Endometrium (tissue), 2 donors: ENCODE data around the gene TBC1D22B.
A peak's percentile ranks its signal among the peaks of the same experiment; 100 is the strongest.
"Not testable (repeated sequence)": the region's sequence is repeated elsewhere in the genome, so short reads cannot be mapped to it uniquely, and the experiment has no call there.

Experiments
- FAIRE-seq: peaks from 2 replicates; lab custom pipeline; 2012; peaks lifted over from hg19 to GRCh38; lab: Jason Lieb, UNC
- donor health status: control.
- donor health status: control.

The TBC1D22B gene

DNA sequence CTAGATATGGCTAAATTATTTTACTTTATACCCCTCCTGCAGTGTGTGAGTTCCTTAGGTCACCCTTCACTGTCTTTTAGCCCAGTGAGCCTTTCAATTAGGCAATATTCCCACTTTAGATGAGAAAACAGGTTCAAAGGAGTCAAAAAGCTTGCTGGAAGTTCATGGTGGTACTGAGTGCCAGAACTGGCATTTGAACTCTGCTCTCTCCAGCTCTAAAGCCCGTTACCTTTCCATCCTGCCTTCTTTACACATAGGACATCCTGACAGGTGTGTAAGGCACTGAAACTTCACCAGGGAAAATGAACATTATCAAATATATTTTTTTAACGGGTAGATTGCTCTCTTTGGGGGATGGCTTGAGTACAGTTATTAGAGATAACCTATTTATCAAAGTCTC is 11.5 kb downstream of the TBC1D22B start:
- FAIRE-seq = no peak

DNA sequence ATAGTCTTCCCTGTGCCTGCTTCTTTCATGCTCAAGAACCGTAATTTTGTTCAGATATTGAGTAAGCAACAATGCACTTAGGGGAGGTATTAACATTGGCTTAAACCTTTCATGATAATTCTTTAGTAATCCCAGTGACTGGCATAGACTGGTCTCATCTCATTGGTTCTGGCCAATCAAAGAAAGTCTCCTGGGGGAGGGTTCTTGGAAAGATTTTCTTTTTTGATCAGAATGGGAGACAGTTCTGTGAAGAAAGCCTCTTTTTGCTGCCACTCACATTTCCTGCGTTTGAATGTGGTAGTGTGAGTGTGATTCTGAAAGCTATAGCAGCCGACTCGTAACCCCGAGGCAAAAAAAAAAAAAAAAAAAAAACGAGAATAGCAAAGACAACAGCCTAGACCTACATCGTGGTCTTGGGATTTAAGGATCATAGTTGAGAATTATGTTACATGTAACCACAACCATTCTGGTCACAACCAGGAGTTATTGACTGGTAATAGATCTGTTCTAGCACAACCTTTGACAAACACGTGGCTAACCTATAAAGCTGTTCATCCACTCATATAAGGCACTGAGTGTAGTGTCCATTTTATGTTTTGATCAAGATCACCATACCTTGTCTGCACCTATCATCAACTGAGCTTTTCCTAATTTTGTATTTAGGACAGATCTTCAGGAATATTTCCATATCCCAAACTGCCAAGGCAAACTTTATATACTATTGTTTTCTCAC is 15.4 kb downstream of the TBC1D22B start:
- FAIRE-seq = no peak

DNA sequence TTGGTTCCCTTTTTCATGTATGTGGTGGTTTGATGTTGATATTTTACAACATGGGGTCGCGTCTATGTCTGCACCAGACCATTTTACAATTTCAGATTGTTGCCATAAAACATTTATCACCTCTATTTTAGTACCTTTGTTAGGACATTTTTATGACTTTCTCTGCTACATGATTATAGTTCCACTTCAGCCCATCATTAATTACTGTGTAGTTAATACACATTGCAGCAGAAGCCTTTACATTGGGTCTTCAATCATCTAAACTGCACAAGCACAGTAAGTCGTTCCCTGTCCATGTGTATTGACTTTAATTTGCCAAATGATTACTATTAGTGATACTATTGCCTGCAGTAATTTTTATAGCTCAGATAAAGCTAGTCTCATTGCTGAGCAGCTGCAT is 16.1 kb downstream of the TBC1D22B start:
- peak; percentile 60 for FAIRE-seq

DNA sequence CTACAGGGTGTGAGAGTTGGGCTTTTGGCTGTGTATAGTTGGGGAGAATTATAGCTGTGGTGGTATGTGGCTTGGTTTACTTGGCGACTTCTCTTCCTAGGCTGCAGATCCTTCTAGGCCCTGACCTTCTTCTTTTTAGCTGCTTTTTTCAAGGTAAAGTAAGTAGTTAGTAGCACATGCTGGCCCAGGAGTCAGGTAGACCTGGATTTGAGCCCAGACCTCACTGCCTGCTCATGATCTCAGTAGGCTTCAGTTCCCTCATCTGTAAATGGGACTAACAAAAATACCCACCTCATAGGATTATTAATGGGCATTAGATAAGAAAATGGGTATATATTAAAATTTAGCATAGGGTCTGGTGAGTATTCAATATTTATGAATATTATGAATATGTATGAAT is 17.8 kb downstream of the TBC1D22B start:
- FAIRE-seq = no peak

DNA sequence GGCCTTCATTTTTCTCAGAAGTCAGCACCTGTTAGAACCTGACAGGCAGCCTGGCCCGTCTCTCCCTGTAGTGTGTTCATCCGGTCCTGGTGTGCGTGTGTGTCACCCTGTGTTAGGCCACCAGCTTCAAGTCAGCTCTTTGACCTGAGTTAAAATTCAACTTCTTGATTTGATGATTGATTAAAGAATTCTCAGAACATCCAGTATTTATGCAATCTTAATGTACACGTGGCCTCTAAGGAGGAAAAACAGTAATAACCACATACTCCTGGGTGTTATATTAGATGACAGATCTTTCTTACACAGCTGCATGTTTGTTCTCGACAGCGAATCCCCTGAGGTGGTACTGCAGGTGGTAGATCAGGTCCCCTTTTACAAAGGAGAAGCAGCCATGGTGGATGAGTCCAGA is 19.4 kb downstream of the TBC1D22B start:
- no peak for FAIRE-seq

DNA sequence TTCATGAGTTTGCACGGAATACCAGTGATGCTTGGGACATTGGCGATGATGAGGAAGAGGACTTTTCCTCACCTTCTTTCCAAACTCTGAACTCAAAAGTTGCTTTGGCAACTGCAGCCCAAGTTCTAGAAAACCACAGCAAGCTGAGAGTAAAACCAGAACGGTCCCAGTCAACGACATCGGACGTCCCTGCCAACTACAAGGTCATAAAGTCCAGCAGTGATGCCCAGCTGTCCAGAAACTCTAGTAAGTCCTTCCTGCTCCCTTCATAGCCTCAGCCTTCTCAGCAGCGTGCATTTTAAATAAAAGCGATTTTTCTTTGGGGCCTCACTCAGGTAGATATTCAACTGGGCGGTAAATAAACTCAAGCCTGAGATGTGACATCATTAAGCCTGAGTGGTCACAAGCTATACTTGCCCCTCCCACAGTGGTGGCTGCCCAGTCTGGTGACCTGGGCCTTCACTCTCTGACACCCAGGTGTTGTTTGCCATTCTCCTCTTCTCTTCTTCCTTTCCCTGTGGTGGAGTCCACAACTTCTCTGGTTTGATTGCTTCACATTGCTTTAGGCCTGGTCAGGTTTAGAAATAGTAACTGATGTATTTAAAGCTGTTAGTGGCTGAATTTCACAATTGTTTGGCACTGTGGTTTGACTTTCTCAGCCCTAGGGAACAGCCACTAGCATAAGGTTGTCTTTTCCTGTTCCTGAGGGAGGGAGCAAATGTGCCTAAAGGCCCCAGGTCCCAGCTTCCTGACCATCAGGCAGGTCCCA is 22.0 kb downstream of the TBC1D22B start:
- FAIRE-seq = no peak

DNA sequence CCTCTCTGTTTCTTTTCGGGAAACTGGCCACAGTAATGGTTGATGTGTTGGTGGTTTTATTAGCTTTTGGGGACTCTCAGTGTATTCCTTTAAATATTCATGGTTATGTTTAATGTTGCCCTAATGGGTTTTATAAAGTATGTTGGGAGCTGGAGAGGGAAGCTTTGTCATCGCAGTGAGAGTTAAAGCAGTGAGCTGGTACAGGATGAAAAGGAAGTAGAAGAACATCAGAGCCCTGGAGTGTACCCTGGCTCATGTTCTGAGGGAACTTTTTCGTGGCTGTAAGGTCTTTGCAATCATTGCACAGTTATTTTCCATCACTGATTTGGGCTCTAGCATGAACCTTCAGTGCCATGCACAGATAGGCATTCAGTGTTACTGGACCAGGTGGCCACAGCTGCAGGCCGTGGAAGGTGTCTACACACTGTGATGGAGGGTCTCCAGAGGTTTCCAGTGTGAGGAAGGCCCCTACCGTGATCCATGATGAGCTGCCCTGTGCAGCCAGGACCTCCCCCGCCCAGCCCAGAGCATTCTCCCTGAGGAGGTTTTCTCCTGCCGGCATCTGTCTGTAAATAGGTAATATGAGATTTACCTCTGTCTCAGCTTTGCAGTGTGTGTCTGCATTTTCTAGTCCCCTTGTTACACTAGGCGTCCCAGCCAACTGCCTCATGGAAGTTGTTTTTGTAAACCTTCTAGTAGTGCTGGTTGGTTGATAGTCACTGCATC is 22.8 kb downstream of the TBC1D22B start:
- FAIRE-seq = no peak

DNA sequence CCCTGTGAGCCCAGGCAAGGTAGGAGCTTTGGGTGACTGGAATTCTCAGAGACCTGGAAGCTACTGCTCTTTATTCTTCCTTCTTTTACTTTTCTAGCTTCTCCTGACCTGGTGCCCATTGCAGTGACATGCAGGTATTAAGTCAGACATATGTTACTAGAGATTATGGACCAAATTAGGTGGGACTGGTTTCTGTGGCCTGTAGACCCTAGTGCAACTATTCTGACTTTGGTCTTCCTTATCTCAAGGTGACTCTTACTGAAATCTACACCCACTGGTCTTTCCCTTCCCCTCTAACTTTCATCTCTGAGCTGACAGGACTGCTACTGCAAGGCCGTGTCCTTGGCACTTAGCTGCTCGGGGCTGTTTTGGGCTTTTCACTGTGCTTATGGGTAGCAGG is 24.8 kb downstream of the TBC1D22B start:
- FAIRE-seq = no peak

DNA sequence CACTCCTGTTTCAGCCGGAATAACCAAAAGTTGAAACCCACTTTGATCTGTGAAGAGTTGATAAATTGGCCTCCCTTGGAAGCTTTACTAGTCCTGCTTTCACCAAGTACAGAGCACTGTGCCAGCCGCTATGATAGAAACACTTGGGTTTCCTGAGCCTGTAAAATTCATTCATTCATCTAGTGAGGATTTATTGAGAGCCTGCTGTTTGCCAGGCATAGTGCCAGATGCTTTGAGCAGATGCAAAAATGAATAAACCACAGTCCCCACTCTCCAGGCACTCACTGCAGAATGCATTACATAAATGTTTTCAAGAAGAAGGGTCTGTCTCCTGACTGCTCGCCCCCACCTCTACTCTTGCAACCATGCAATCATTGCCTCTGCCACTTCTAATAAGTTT is 25.7 kb downstream of the TBC1D22B start:
- FAIRE-seq = no peak

DNA sequence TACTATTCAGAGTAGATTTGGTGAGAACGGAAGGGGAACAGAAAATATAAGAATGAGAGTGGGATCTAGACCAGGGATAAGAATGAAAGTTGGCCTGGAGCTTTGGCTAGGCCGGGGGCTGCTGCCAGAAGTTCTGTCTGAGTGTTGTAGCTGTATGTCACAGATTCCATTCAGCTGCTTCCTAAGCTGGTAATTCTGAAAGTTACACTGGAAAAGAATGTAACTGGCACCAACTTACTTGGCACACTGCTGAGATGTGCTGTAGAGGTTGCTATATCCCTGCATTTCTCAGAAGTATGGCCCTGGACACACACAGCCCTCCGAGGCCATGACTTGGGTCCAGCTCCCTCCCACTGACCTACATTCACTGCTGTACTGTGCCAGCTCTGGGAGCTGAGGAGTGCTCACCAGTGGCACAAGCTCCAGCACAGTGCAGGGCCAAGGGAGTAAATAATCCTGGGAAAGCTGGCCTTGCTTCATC is 26.1 kb downstream of the TBC1D22B start:
- no peak for FAIRE-seq

DNA sequence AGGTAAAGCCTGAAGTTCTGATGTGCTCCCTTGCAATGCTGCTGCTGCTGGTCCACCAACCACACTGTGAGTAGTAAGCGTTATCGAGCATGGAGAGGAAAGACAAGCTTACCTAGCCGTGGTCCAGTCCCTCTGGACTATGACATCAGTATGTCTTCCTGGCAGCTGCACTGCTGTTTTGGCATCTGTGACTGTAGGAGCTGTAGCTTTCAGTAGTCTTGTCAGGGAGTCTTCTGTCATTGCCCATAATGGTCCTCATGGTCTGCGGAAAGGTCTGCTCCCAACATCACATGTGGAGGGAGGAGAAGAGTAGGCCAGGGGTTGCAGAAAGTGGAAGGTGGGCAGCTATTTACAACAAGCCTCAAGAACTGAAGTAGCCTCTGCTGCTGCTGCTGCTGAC is 27.2 kb downstream of the TBC1D22B start:
- FAIRE-seq = no peak

DNA sequence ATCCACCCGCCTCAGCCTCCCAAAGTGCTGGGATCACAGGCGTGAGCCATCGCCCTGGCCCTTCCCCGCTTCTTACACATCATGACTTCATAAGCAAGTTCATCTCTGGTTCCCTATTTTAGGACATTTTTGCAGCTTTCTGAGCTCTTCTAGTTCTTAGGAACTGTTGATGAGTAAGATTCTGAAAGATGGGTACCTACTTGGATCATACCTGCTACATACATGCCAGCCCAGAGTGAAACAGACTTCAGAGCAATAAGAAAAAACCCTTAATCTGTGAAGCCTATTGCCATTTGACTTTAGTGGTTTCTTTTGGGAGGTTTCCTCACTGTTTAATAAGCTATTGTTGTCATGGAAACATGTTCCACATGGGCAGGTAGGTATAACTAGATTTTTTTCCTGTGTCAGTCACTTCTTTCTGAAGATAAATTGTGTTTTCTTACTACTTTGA is 28.3 kb downstream of the TBC1D22B start:
- no peak for FAIRE-seq

DNA sequence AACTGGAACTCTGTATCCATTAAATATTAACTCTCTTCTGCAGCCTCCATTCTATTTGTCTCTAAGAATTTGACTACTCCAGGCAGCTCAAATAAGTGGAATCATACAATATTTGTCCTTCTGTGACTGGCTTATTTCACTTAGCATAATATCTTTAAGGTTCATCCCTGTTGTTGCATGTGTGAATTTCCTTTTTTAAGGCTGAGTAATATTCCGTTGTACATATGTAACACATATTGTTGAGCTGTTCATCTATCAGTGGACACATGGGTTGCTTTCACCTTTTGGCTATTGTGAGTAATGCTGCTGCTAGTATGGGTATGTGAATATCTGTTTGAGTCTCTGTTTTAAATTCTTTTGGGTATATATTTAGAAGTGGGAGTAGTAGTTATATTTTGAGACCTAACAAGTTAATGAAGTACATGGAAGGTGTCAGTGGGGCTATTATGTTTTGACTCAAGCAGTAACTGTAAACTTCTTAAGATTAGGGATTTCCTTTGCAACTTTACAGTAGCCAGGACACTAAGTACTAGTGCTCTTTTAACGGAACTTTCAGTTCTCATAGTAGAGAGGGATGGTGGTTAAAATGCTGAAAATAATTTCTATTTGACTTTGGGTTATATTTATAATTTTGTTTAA is 30.1 kb downstream of the TBC1D22B start:
- FAIRE-seq = no peak

DNA sequence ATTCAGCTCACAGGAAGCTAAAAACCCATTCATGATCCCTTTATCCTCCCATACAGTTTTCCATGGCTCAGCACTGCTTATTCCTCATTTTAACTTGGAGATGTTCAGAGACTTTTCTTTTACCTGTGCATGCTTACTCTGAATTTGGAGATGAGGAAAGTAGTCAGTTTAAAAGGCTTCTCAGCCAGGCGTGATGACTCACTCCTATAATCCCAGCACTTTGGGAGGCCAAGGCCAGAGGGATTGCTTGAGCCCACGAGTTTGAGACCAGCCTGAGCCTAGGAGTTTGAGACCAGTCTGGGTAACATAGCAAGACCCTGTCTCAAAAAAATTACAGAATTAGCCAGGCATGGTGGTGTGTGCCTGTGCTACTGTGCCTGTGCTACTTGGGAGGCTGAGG is 30.7 kb downstream of the TBC1D22B start:
- FAIRE-seq = no peak

DNA sequence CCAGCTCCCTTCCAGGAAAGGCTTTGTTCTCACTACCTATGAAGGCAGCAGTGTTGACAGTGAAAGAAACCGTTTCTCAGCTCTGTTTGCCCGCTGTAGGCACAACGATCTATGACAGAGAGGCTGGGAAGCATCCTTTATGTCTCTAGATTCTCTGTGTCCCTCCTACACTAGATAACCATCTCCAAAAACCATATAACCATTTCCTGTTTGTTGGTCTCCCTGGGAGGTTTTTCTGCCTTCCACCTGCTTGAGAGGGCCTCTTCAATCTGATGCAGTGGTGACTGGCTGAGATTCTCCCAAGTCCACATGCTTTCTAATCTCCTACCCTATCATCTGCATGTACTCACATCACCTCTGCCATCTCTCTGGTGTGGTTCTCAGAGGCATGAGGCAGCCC is 32.4 kb downstream of the TBC1D22B start:
- no peak for FAIRE-seq

DNA sequence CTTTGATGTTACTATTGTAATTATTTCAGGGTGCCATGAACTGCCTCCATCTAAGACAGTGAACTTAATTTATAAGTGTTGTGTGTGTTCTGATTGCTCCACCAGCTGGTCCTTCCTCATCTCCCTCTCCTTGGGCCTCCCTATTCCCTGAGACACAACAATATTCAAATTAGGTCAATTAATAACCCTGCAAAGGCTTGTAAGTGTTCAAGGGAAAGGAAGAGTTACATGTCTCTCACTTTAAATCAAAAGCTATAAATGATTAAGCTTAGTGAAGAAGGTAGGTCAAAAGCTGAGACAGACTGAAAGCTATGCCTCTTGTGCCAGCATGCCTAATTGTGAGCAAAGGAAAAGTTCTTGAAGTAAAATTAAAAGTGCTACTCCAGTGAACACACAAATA is 35.9 kb downstream of the TBC1D22B start:
- FAIRE-seq = no peak

DNA sequence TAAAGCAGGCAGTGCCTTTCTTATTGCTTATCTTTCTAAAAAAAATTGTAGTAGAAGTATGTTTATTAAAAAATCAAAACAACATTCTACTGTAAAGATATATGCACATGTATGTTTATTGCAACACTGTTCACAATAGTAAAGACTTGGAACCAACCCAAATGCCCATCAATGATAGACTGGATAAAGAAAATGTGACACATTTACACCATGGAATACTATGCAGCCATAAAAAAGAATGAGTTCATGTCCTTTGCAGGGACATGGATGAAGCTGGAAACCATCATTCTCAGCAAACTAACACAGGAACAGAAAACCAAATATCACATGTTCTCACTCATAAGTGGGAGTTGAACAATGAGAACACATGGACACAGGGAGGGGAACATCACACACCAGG is 40.1 kb downstream of the TBC1D22B start:
- FAIRE-seq = not testable (repeated sequence)

DNA sequence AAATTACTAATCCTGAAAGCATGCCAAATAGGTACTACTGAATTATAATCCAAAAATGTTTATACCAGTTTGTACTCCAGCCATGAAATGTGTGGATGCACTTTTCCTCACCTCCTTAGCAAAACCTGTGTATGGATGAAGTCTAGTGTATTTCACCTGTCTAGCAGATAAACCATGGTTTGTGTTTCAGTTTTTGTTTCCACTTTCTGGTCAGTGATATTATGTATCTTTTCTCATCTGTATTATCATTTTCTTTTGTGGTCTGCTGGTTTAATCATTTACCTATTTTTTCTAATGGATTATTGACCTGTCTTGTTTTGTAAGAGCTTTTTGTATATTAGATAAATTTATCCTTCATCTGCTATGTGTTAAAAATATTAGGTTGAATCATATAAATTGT is 41.4 kb downstream of the TBC1D22B start:
- FAIRE-seq = no peak

DNA sequence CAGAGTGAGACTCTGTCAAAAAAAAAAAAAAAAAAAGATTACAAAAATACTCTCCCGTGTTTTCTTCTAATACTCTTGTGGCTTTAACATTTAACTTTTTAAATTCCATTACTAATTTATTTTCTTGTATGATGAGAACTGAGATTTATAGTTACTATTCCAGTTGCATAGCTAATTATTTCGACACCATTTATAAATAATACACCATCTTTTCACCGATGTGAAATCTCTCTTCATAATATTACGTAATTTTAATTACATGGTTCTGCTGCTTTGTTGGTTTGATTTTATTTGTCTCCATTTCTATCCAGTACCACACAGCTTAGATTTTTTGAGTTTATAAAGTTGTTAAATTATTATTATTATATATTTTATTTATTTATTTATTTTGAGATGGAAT is 42.4 kb downstream of the TBC1D22B start:
- FAIRE-seq = no peak

DNA sequence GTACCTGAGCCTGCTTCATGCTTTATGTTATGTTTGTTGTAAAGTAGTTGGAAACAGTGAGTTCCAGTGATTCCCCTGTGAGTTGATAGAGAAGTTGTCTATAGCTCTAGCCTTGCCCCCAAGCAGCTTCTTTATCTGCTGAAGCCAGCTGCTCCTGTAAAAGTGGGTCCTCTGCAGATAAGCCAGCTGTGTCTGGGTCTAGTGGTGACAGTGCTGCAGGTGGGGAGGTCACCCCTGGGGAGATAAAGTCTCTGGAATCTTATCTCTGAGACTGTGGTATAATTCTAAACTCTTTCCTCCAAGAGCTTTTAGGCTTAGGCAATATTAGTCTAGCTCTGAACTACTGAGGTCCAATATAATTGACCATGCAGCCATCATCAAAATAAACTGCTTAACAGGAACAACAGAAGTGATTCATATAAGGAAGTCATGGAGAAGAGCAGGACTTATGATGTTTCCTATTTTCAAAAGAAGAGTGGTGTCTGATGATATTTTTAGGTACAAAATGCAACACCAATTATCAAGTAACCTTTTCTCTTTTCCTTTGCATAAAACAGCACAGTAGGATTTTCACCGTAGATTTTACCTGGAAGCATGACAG is 44.6 kb downstream of the TBC1D22B start:
- no peak for FAIRE-seq

DNA sequence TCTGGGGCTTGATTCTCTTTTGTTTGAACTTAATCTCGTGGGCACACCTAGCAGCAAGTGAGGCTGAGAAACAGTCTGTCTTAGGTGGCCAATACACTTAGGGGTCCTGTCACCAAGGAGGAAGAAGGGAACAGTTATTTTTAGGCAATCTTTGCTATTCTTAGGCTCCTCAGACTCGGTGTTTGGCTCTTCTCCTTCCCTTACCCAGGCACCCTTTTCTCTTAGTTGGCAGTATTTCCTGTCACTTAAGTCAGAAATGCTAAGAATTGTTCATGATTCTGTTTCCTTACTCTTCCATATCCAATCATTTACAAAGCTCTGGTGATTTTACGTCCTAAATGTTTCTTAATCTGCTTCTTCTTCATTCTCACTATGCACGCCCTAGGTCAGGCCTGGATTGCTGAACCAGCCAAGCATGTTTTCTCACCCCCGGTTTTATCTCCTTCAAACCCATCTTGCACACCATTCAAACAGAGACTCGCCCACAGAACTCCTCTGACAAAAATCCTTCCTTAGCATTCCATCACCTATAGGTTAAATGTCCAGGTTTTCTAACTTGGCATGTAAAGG is 45.6 kb downstream of the TBC1D22B start:
- FAIRE-seq = no peak
